ENCODE results near the gene AJAP1.

AJAP1 gene

DNA sequence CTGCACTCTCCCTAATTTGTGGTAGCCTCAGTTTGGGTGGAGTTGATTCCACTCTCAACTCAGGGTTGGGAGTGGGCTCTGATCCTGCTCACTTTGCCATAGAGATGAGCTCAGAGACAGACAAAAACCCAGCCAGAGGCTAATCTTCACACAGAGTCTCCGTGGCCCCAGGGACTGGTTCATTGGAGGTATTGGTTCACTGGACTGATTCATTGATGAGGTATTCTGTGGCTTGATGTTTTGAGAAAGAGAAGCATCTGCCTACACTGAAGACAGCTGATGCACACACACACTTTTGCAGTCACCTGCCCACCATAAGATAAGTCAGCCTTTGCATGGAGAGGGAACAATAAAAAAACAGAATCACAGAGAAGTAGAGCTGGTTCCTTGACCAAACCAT lies 183.8 kb downstream of the AJAP1 start:
- TF ChIP-seq NFIC (IDR thresholded peaks at IDR 0.05): no peak
- TF ChIP-seq REST (IDR thresholded peaks at IDR 0.05; ENCODE audit: low read depth): no peak
- no peak for TF ChIP-seq TCF12 (IDR thresholded peaks at IDR 0.05; ENCODE audit: low read depth)
- TF ChIP-seq CEBPB (IDR thresholded peaks at IDR 0.05): no peak
- TF ChIP-seq EP300 (IDR thresholded peaks at IDR 0.05; ENCODE audit: borderline replicate concordance): no peak
- TF ChIP-seq, protein P1, sequence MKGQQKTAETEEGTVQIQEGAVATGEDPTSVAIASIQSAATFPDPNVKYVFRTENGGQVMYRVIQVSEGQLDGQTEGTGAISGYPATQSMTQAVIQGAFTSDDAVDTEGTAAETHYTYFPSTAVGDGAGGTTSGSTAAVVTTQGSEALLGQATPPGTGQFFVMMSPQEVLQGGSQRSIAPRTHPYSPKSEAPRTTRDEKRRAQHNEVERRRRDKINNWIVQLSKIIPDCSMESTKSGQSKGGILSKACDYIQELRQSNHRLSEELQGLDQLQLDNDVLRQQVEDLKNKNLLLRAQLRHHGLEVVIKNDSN (IDR thresholded peaks at IDR 0.05): no peak
- no peak for TF ChIP-seq TAF1 (IDR thresholded peaks at IDR 0.05; ENCODE audit: low read depth)
- no peak for TF ChIP-seq ZBTB7A (IDR thresholded peaks at IDR 0.05; ENCODE audit: low read depth)
- TF ChIP-seq CREB1 (IDR thresholded peaks at IDR 0.05; ENCODE audit: low read depth): no peak
- TF ChIP-seq EGR1 (IDR thresholded peaks at IDR 0.05): no peak
- no peak for TF ChIP-seq TEAD4 (IDR thresholded peaks at IDR 0.05)
- no peak for TF ChIP-seq RAD21 (IDR thresholded peaks at IDR 0.05; ENCODE audit: low read depth)
- TF ChIP-seq MAX (IDR thresholded peaks at IDR 0.05): no peak

Measured in Ishikawa (cell line).